ENCODE data around the gene ZFYVE9. TPM values are rescaled to one million over a fixed set of nuclear protein-coding genes. Genes with fewer than 3 reads are reported as not detected.

ZFYVE9 gene
- total and polyA plus RNA-seq, 2 of the 13 experiments (the other 11 are each of a cell fraction or from before 2014, with no cell fraction given), result 9.2 to 19.8 TPM

DNA sequence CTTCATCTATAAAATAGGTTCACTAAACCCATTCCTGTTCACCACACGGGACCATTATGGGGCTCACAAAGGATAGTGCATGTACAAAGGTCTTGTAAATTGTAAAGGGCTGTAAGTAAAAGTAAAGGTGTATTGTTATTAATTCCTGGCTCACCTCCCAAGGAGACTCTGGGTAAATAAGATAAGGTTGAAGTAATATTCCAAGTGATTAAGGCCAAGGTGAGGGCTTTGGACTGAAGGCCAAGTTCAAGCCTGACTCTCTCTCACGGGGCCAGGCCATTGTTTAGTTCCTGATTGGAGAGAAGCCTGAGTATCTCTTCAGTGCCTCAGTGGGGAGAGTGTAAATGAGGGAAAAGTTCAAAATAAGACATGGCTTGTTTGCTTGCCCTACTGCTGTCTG lies 19.5 kb upstream of the ZFYVE9 start:
- DNase-seq (ENCODE audit: low spot score) (no peak), FAIRE-seq (no peak), ATAC-seq (no peak)
- Histone ChIP-seq H3K9me3 (ENCODE audit: low read length) (no peaks in the 10 kb centered on the region), H3K36me3 (replicated peaks in 1 of 2; ENCODE audit: control insufficient read depth in 1 of 2, insufficient read depth in 2 of 2, low read length in 2 of 2) (no peaks in the 10 kb centered on the region), H3K9ac (ENCODE audit: insufficient read depth, low read depth, low read length) (no peak overlapping the region), H4K20me1 (ENCODE audit: insufficient read depth, low read length) (no peaks in the 10 kb centered on the region), H3K27me3 (ENCODE audit: control insufficient read depth in 1 of 2, insufficient read depth in 2 of 2, low read length in 2 of 2) (peaks cover 0 to 8% of the 10 kb centered on the region in 2 experiments; a peak in 2 of 5 replicates), H3K4me1 (ENCODE audit: insufficient read depth, low read length) (peaks cover 18% of the 10 kb centered on the region), H3K4me3 (replicated peaks in 1 of 3; ENCODE audit: insufficient read depth in 1 of 3, low read depth in 2 of 3, low read length in 3 of 3) (no peak overlapping the region), H3K79me2 (ENCODE audit: insufficient read depth, low read length) (no peaks in the 10 kb centered on the region), H2AFZ (ENCODE audit: low read length) (no peak overlapping the region), H3K4me2 (ENCODE audit: low read depth, low read length) (peak overlapping the region; percentile 20; the same call in 1 of the 2 replicates), H3K27ac (ENCODE audit: extremely low read length, insufficient read depth, low read length) (no peak overlapping the region)
- WGBS (ENCODE audit: low lambda C conversion rate), result 0% methylated on average over 2 of the region's 2 CpGs
- POLR2A ChIA-PET, result no interaction called here
- BruUV-seq (replicated peaks), result no TSS peak
- in situ Hi-C loops (cut with HindIII; ENCODE audit: extremely low pct_ligation_motif_present, low pct_unique_long_range_greater_than_20kb), result no loop called here
- intact Hi-C loops (cut with micrococcal nuclease; ENCODE audit: unreplicated experiment), result no loop called here
- TF ChIP-seq, protein P1, sequence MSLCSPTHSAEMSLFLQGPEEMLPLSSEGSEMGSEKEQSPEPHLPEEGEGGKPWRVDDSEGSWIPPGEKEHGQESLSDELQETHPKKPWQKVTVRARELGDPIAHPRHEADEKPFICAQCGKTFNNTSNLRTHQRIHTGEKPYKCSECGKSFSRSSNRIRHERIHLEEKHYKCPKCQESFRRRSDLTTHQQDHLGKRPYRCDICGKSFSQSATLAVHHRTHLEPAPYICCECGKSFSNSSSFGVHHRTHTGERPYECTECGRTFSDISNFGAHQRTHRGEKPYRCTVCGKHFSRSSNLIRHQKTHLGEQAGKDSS (CRISPR knock-in tag; IDR thresholded peaks at IDR 0.05; ENCODE audit: borderline replicate concordance, low read depth), result no peak
- TF ChIP-seq ZNF317 (CRISPR knock-in tag; IDR thresholded peaks at IDR 0.05) (no peak), FIP1L1 (IDR thresholded peaks at IDR 0.05; ENCODE audit: borderline replicate concordance, insufficient read depth, low read depth, low read length) (no peak), ZNF224 (CRISPR knock-in tag; IDR thresholded peaks at IDR 0.05) (no peak), ZNF878 (CRISPR knock-in tag; IDR thresholded peaks at IDR 0.05) (no peak), ZNF766 (CRISPR knock-in tag; IDR thresholded peaks at IDR 0.05; ENCODE audit: borderline replicate concordance) (no peak), TRIM24 (CRISPR knock-in tag; IDR thresholded peaks at IDR 0.05) (no peak)
- TF ChIP-seq, protein P2, sequence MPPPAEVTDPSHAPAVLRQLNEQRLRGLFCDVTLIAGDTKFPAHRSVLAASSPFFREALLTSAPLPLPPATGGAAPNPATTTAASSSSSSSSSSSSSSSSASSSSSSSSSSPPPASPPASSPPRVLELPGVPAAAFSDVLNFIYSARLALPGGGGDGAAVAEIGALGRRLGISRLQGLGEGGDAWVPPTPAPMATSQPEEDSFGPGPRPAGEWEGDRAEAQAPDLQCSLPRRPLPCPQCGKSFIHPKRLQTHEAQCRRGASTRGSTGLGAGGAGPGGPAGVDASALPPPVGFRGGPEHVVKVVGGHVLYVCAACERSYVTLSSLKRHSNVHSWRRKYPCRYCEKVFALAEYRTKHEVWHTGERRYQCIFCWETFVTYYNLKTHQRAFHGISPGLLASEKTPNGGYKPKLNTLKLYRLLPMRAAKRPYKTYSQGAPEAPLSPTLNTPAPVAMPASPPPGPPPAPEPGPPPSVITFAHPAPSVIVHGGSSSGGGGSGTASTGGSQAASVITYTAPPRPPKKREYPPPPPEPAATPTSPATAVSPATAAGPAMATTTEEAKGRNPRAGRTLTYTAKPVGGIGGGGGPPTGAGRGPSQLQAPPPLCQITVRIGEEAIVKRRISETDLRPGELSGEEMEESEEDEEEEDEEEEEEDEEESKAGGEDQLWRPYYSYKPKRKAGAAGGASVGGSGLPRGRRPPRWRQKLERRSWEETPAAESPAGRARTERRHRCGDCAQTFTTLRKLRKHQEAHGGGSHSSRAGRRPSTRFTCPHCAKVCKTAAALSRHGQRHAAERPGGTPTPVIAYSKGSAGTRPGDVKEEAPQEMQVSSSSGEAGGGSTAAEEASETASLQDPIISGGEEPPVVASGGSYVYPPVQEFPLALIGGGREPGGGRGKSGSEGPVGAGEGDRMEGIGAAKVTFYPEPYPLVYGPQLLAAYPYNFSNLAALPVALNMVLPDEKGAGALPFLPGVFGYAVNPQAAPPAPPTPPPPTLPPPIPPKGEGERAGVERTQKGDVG (CRISPR knock-in tag; IDR thresholded peaks at IDR 0.05; ENCODE audit: borderline replicate concordance), result no peak
- TF ChIP-seq, protein P3, sequence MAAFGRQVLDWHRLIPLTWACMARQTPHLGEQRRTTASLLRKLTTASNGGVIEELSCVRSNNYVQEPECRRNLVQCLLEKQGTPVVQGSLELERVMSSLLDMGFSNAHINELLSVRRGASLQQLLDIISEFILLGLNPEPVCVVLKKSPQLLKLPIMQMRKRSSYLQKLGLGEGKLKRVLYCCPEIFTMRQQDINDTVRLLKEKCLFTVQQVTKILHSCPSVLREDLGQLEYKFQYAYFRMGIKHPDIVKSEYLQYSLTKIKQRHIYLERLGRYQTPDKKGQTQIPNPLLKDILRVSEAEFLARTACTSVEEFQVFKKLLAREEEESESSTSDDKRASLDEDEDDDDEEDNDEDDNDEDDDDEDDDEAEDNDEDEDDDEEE (CRISPR knock-in tag; IDR thresholded peaks at IDR 0.05), result no peak
- CTCF ChIA-PET (ENCODE audit: low intra/inter-chr PET ratio, low total read pairs), result no interaction called here

Measured in HepG2 (cell line).